HEK293 (cell line): ENCODE results near the gene MACIR.

ENCODE experiments used
- CTCF ChIA-PET: fragments of 350-600 bp; formaldehyde crosslinking; extraction: SDS; loops from one replicate; lab custom pipeline; 2021; ENCODE audit warnings: antibody characterized with exemption; lab: Yijun Ruan, JAX
- POLR2A ChIA-PET: fragments of 300-600 bp; formaldehyde crosslinking; extraction: SDS; loops from one replicate; lab custom pipeline; 2020; ENCODE audit warnings: antibody characterized with exemption, inconsistent platforms; lab: Yijun Ruan, JAX
- H3K27ac ChIP-seq: fragments of 200-500 bp; sonication (Bioruptor generic); 2 replicates; pipeline ENCODE4 v1.5.1; 2014; ENCODE audit warnings: low read depth, low read length, control low read depth, inconsistent platforms; ENCODE audit errors: extremely low read depth
- H3K36me3 ChIP-seq, 2 experiments: fragments of 200-500 bp in 1 of 2; sonication (Bioruptor generic) in 1 of 2; 1 replicate in 1 of 2; 2 replicates in 1 of 2; pipeline ENCODE4 v1.5.1; 2014 to 2017; ENCODE audit warnings: inconsistent platforms in 2 of 2, low read length in 2 of 2; ENCODE audit not compliant: control insufficient read depth in 2 of 2, insufficient read depth in 1 of 2
- H3K4me1 ChIP-seq: fragments of 200-500 bp; sonication (Bioruptor generic); 2 replicates; pipeline ENCODE4 v1.5.1; 2014; ENCODE audit warnings: mild to moderate bottlenecking, low read length, inconsistent platforms; ENCODE audit not compliant: control insufficient read depth, insufficient read depth
- H3K4me3 ChIP-seq: 2 replicates; pipeline ENCODE4 v1.5.1; 2011; ENCODE audit warnings: low read depth, mild to moderate bottlenecking, control low read depth, low read length, moderate library complexity
- H3K9me3 ChIP-seq: fragments of 200-500 bp; sonication (Bioruptor generic); 2 replicates; pipeline ENCODE4 v1.5.1; 2014; ENCODE audit warnings: low read depth, low read length, inconsistent platforms; ENCODE audit not compliant: control insufficient read depth, insufficient read depth
- EGR2 ChIP-seq: fragments of 450-650 bp; formaldehyde crosslinking; IDR thresholded peaks from 2 replicates; pipeline ENCODE4 v1.5.1; 2016; ENCODE audit warnings: low read depth, missing biosample characterization, missing genetic modification characterization
- GFI1B ChIP-seq: fragments of 450-650 bp; formaldehyde crosslinking; IDR thresholded peaks from 2 replicates; pipeline ENCODE4 v1.5.1; 2016; ENCODE audit warnings: missing biosample characterization, missing genetic modification characterization
- GLI2 ChIP-seq: fragments of 450-650 bp; formaldehyde crosslinking; IDR thresholded peaks from 2 replicates; pipeline ENCODE4; 2017; ENCODE audit warnings: missing biosample characterization, missing genetic modification characterization, low read depth, borderline replicate concordance
- KLF7 ChIP-seq: fragments of 450-650 bp; formaldehyde crosslinking; IDR thresholded peaks from 2 replicates; pipeline ENCODE4 v1.5.1; 2016; ENCODE audit warnings: missing biosample characterization, missing genetic modification characterization, borderline replicate concordance
- SALL2 ChIP-seq: fragments of 450-650 bp; formaldehyde crosslinking; IDR thresholded peaks from 2 replicates; pipeline ENCODE4 v1.5.0; 2017; ENCODE audit warnings: missing biosample characterization, mild to moderate bottlenecking, missing genetic modification characterization, borderline replicate concordance
- SETDB1 ChIP-seq: IDR thresholded peaks from one replicate; pipeline ENCODE4 v1.6.1; 2017; ENCODE audit warnings: mild to moderate bottlenecking, low read length, moderate library complexity, mixed read lengths; ENCODE audit not compliant: insufficient read length
- TSHZ1 ChIP-seq: fragments of 450-650 bp; formaldehyde crosslinking; IDR thresholded peaks from 2 replicates; pipeline ENCODE4 v1.5.1; 2016; ENCODE audit warnings: missing biosample characterization, missing genetic modification characterization, borderline replicate concordance
- ZEB2 ChIP-seq: fragments of 450-650 bp; formaldehyde crosslinking; IDR thresholded peaks from 2 replicates; pipeline ENCODE4 v1.5.1; 2016; ENCODE audit warnings: missing biosample characterization, missing genetic modification characterization
- ZFHX2 ChIP-seq: fragments of 450-650 bp; formaldehyde crosslinking; conservative IDR thresholded peaks from 2 replicates; pipeline ENCODE4 v1.5.1; 2016; ENCODE audit warnings: missing biosample characterization, missing genetic modification characterization
- ZFP69B ChIP-seq: fragments of 450-650 bp; formaldehyde crosslinking; IDR thresholded peaks from 2 replicates; pipeline ENCODE4 v1.5.1; 2016; ENCODE audit warnings: missing biosample characterization, missing genetic modification characterization
- ZIC2 ChIP-seq: fragments of 450-650 bp; formaldehyde crosslinking; IDR thresholded peaks from 2 replicates; pipeline ENCODE4 v1.5.1; 2016; ENCODE audit warnings: missing biosample characterization, missing genetic modification characterization
- ZNF140 ChIP-seq: fragments of 450-650 bp; formaldehyde crosslinking; IDR thresholded peaks from 2 replicates; pipeline ENCODE4 v1.5.1; 2016; ENCODE audit warnings: missing biosample characterization, missing genetic modification characterization
- ZNF157 ChIP-seq: fragments of 450-650 bp; formaldehyde crosslinking; IDR thresholded peaks from 2 replicates; pipeline ENCODE4 v1.5.1; 2016; ENCODE audit warnings: missing biosample characterization, missing genetic modification characterization
- ZNF223 ChIP-seq: fragments of 450-650 bp; formaldehyde crosslinking; IDR thresholded peaks from 2 replicates; pipeline ENCODE4 v1.5.1; 2016; ENCODE audit warnings: missing biosample characterization, missing genetic modification characterization
- ZNF239 ChIP-seq: fragments of 450-650 bp; formaldehyde crosslinking; IDR thresholded peaks from 2 replicates; pipeline ENCODE4 v1.5.1; 2016; ENCODE audit warnings: missing biosample characterization, missing genetic modification characterization
- ZNF350 ChIP-seq: fragments of 450-650 bp; formaldehyde crosslinking; IDR thresholded peaks from 2 replicates; pipeline ENCODE4 v1.5.0; 2017; ENCODE audit warnings: missing biosample characterization, mild to moderate bottlenecking, missing genetic modification characterization
- ZNF366 ChIP-seq: fragments of 450-650 bp; formaldehyde crosslinking; conservative IDR thresholded peaks from 2 replicates; pipeline ENCODE4 v1.5.1; 2016; ENCODE audit warnings: missing biosample characterization, missing genetic modification characterization
- ZNF555 ChIP-seq: fragments of 450-650 bp; formaldehyde crosslinking; conservative IDR thresholded peaks from 2 replicates; pipeline ENCODE4 v1.5.1; 2017; ENCODE audit warnings: missing biosample characterization, mild to moderate bottlenecking, missing genetic modification characterization, inconsistent platforms
- ZNF558 ChIP-seq: fragments of 450-650 bp; formaldehyde crosslinking; IDR thresholded peaks from 2 replicates; pipeline ENCODE4 v1.5.1; 2016; ENCODE audit warnings: missing biosample characterization, missing genetic modification characterization
- ZNF585B ChIP-seq: fragments of 450-650 bp; formaldehyde crosslinking; IDR thresholded peaks from 2 replicates; pipeline ENCODE4 v1.5.1; 2016; ENCODE audit warnings: missing biosample characterization, missing genetic modification characterization
- ZNF596 ChIP-seq: fragments of 450-650 bp; IDR thresholded peaks from 2 replicates; pipeline ENCODE4 v1.5.0; 2018; ENCODE audit warnings: missing biosample characterization, mild to moderate bottlenecking, missing genetic modification characterization, moderate library complexity
- ZNF654 ChIP-seq: fragments of 450-650 bp; formaldehyde crosslinking; IDR thresholded peaks from 2 replicates; pipeline ENCODE4 v1.5.1; 2016; ENCODE audit warnings: low read depth, missing biosample characterization, missing genetic modification characterization
- ZNF692 ChIP-seq: fragments of 450-650 bp; formaldehyde crosslinking; IDR thresholded peaks from 2 replicates; pipeline ENCODE4 v1.5.1; 2016; ENCODE audit warnings: missing biosample characterization, missing genetic modification characterization
- ZNF785 ChIP-seq: fragments of 450-650 bp; formaldehyde crosslinking; IDR thresholded peaks from 2 replicates; pipeline ENCODE4 v1.5.1; 2016; ENCODE audit warnings: missing biosample characterization, missing genetic modification characterization
- ZNF792 ChIP-seq: fragments of 450-650 bp; formaldehyde crosslinking; IDR thresholded peaks from 2 replicates; pipeline ENCODE4 v1.5.1; 2016; ENCODE audit warnings: missing biosample characterization, missing genetic modification characterization
- ZNF837 ChIP-seq: fragments of 450-650 bp; formaldehyde crosslinking; IDR thresholded peaks from 2 replicates; pipeline ENCODE4 v1.5.1; 2016; ENCODE audit warnings: missing biosample characterization, missing genetic modification characterization
- TF ChIP-seq, protein P1 (sequence below): fragments of 450-650 bp; formaldehyde crosslinking; IDR thresholded peaks from 2 replicates; pipeline ENCODE4 v1.5.1; 2016; ENCODE audit warnings: missing biosample characterization, missing genetic modification characterization
- TF ChIP-seq, protein P2 (sequence below): fragments of 450-650 bp; formaldehyde crosslinking; IDR thresholded peaks from 2 replicates; pipeline ENCODE4 v1.5.1; 2016; ENCODE audit warnings: missing biosample characterization, missing genetic modification characterization, borderline replicate concordance

Gene MACIR

DNA sequence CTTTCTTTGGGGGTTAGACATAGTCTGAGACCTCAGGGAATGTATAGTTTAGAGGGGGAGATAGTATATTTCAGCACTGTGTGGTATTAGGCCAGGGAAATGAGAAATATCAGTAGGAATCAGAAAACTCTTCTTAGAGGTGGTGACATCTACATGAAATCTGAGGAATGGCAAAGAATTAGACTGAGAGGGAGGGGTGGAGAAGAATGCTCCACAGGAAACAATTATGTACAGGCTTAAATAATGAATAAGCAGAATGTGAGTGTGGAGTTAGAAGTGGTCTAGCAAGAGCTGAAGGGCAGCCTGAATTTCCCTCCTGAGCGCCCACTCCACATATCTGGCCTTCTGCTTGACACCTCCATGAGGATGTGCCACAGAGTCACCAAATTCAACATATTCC is 3.6 kb upstream of the MACIR start:
- Histone ChIP-seq H3K4me1 (no peaks in the 10 kb centered on the region), H3K27ac (no peak overlapping the region), H3K4me3 (no peak overlapping the region), H3K9me3 (no peaks in the 10 kb centered on the region), H3K36me3 (no peaks in the 10 kb centered on the region)
- TF ChIP-seq, protein P1, sequence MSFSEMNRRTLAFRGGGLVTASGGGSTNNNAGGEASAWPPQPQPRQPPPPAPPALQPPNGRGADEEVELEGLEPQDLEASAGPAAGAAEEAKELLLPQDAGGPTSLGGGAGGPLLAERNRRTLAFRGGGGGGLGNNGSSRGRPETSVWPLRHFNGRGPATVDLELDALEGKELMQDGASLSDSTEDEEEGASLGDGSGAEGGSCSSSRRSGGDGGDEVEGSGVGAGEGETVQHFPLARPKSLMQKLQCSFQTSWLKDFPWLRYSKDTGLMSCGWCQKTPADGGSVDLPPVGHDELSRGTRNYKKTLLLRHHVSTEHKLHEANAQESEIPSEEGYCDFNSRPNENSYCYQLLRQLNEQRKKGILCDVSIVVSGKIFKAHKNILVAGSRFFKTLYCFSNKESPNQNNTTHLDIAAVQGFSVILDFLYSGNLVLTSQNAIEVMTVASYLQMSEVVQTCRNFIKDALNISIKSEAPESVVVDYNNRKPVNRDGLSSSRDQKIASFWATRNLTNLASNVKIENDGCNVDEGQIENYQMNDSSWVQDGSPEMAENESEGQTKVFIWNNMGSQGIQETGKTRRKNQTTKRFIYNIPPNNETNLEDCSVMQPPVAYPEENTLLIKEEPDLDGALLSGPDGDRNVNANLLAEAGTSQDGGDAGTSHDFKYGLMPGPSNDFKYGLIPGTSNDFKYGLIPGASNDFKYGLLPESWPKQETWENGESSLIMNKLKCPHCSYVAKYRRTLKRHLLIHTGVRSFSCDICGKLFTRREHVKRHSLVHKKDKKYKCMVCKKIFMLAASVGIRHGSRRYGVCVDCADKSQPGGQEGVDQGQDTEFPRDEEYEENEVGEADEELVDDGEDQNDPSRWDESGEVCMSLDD = no peak
- no peak for TF ChIP-seq ZFHX2 (tag by site-specific recombination)
- no peak for TF ChIP-seq ZNF792 (tag by site-specific recombination)
- no peak for TF ChIP-seq ZFP69B (tag by site-specific recombination)
- TF ChIP-seq EGR2 = no peak
- TF ChIP-seq ZNF837 = no peak
- no peak for TF ChIP-seq ZNF596
- no peak for TF ChIP-seq GFI1B (tag by site-specific recombination)
- TF ChIP-seq ZIC2 (tag by site-specific recombination) = no peak
- TF ChIP-seq ZNF140 (tag by site-specific recombination) = no peak
- TF ChIP-seq KLF7 (tag by site-specific recombination) = no peak
- no peak for TF ChIP-seq ZNF692 (tag by site-specific recombination)
- TF ChIP-seq ZNF366 (tag by site-specific recombination) = no peak
- TF ChIP-seq ZNF223 (tag by site-specific recombination) = no peak
- no peak for TF ChIP-seq ZNF785 (tag by site-specific recombination)
- TF ChIP-seq SETDB1 = no peak
- no peak for TF ChIP-seq ZNF558 (tag by site-specific recombination)
- TF ChIP-seq, protein P2, sequence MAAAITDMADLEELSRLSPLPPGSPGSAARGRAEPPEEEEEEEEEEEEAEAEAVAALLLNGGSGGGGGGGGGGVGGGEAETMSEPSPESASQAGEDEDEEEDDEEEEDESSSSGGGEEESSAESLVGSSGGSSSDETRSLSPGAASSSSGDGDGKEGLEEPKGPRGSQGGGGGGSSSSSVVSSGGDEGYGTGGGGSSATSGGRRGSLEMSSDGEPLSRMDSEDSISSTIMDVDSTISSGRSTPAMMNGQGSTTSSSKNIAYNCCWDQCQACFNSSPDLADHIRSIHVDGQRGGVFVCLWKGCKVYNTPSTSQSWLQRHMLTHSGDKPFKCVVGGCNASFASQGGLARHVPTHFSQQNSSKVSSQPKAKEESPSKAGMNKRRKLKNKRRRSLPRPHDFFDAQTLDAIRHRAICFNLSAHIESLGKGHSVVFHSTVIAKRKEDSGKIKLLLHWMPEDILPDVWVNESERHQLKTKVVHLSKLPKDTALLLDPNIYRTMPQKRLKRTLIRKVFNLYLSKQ (tag by site-specific recombination) = no peak
- TF ChIP-seq ZNF239 (tag by site-specific recombination) = no peak
- POLR2A ChIA-PET = no interaction called here
- CTCF ChIA-PET = interaction anchor here (1.1 kb wide), 1 partner anchor 52 kb away, joined by 3 read pairs; no protein-coding TSS in a partner anchor

DNA sequence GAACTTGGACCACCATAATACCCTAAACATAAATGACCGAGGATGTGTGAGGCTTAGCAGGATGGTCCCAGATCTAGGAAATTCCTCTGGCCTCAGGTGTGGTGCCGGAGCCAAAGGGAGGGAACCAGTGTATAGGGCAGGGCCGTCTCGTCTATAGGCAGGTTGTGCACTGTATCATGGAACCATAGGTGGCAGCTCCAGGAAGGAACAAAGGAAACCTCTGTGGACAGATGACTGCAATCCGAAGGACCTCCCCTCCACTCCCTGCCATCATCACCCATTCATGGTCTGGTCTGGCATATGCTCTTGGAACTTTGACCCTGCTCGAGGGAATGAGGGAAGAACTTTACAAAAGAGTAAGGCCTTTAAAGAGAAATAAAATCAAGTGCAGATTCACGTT is 2.9 kb upstream of the MACIR start:
- H3K27ac ChIP-seq = no peak overlapping the region
- CTCF ChIA-PET = interaction anchor here (0.5 to 1.1 kb wide), 2 partner anchors 53 to 101 kb away, joined by 3 read pairs; no protein-coding TSS in a partner anchor
- H3K36me3 ChIP-seq = no peaks in the 10 kb centered on the region
- no peak overlapping the region for H3K4me3 ChIP-seq
- no peaks in the 10 kb centered on the region for H3K4me1 ChIP-seq
- POLR2A ChIA-PET = no interaction called here
- H3K9me3 ChIP-seq = no peaks in the 10 kb centered on the region
- no peak for TF ChIP-seq GLI2
- TF ChIP-seq ZNF585B (tag by site-specific recombination) = no peak
- TF ChIP-seq ZNF654 (tag by site-specific recombination) = no peak
- no peak for TF ChIP-seq ZNF555 (tag by site-specific recombination)
- TF ChIP-seq ZNF350 (tag by site-specific recombination) = no peak
- TF ChIP-seq ZEB2 = no peak
- TF ChIP-seq TSHZ1 (tag by site-specific recombination) = no peak
- TF ChIP-seq ZNF157 (tag by site-specific recombination) = no peak
- TF ChIP-seq SALL2 (tag by site-specific recombination) = no peak
